ENCODE data around the gene C9orf78. TPM values are rescaled to one million over a fixed set of nuclear protein-coding genes. Genes with fewer than 3 reads are reported as not detected.

The C9orf78 gene
- total and polyA plus RNA-seq, 2 of the 8 experiments (the other 6 are each of a cell fraction or from before 2014, with no cell fraction given) = 17.4 to 40.6 TPM

- H3K18ac ChIP-seq (ENCODE audit: extremely low read depth, low read length) = no peak overlapping the region
- no peak overlapping the region for H3K9ac ChIP-seq (replicated peaks in 1 of 4; ENCODE audit: extremely low read depth in 1 of 4, low read depth in 3 of 4, low read length in 3 of 4)
- no peak overlapping the region for H2BK12ac ChIP-seq (ENCODE audit: low read depth, low read length)
- H3K79me1 ChIP-seq (ENCODE audit: low read depth, low read length) = no peaks in the 10 kb centered on the region; the same call in 1 of the 2 replicates
- H3K79me2 ChIP-seq (ENCODE audit: control insufficient read depth in 1 of 2, insufficient read depth in 2 of 2, low read length in 2 of 2) = no peaks in the 10 kb centered on the region
- TF ChIP-seq TAF1 (IDR thresholded peaks at IDR 0.05; ENCODE audit: low read depth, low read length) (no peak), RNF2 (IDR thresholded peaks at IDR 0.05; ENCODE audit: borderline replicate concordance, low read depth, low read length, missing control alignments, poor library complexity, severe bottlenecking) (no peak), HDAC2 (IDR thresholded peaks at IDR 0.05; ENCODE audit: borderline replicate concordance in 1 of 2, low read depth in 2 of 2, low read length in 2 of 2) (no peak)
- no peak overlapping the region for H2BK15ac ChIP-seq (ENCODE audit: low read length)
- H2BK120ac ChIP-seq (replicated peaks; ENCODE audit: low read depth, low read length) = no peak overlapping the region
- H3K36me3 ChIP-seq (ENCODE audit: control insufficient read depth in 2 of 4, insufficient read depth in 4 of 4, low read length in 3 of 4) = peaks cover 10 to 43% (median 27%) of the 10 kb centered on the region in 4 experiments
- H3K9me3 ChIP-seq (ENCODE audit: insufficient read depth in 2 of 2, low read depth in 1 of 2, low read length in 1 of 2) = no peaks in the 10 kb centered on the region
- H4K8ac ChIP-seq (ENCODE audit: extremely low read depth, insufficient read depth, low read length) = no peak overlapping the region
- H3K27ac ChIP-seq (ENCODE audit: low read depth, low read length) = no peak overlapping the region
- no peak overlapping the region for H4K91ac ChIP-seq (replicated peaks; ENCODE audit: insufficient read length, low read length)
- H3K14ac ChIP-seq (ENCODE audit: insufficient read length) = no peak overlapping the region
- ChIA-PET POLR2A (ENCODE audit: partially characterized antibody) (interaction anchor here (0.6 to 3.7 kb wide), 2 partner anchors 12 to 85 kb away, joined by 3 to 20 read pairs; partner anchors contain the start of gene TOR1B), CTCF (ENCODE audit: partially characterized antibody) (no interaction called here)
- H3K4me2 ChIP-seq (ENCODE audit: insufficient read depth in 1 of 2, low read depth in 2 of 2, low read length in 2 of 2) = no peak overlapping the region
- H3K27me3 ChIP-seq (replicated peaks in 1 of 4; ENCODE audit: control insufficient read depth in 3 of 4, extremely low read depth in 1 of 4, insufficient read depth in 3 of 4, low read length in 3 of 4) = no peaks in the 10 kb centered on the region
- H2BK5ac ChIP-seq (ENCODE audit: low read depth, low read length) = no peak overlapping the region
- H3K56ac ChIP-seq (replicated peaks; ENCODE audit: insufficient read length, low read depth, low read length) = no peak overlapping the region
- H4K5ac ChIP-seq (ENCODE audit: insufficient read length, low read depth, low read length) = no peak overlapping the region
- H2AFZ ChIP-seq (ENCODE audit: low read length) = no peak overlapping the region
- H2AK5ac ChIP-seq (ENCODE audit: low read depth, low read length) = no peak overlapping the region
- no peak overlapping the region for H2BK20ac ChIP-seq (ENCODE audit: low read length)
- no peaks in the 10 kb centered on the region for H3K23me2 ChIP-seq (ENCODE audit: low read depth, low read length)
- H3K4me3 ChIP-seq (ENCODE audit: extremely low read depth in 1 of 4, insufficient read depth in 2 of 4, low read depth in 3 of 4, low read length in 4 of 4) = no peak overlapping the region
- WGBS, 2 experiments (ENCODE audit: extremely low coverage in 1 of 2, insufficient coverage in 1 of 2, insufficient read length in 1 of 2, insufficient replicate concordance in 2 of 2, low coverage in 1 of 2, low lambda C conversion rate in 2 of 2, missing lambda C conversion rate in 1 of 2) = 89% methylated on average over 11 of the region's 11 CpGs; no CpG with 5 or more reads in 1 of the 2 experiments
- no peak for DNase-seq (ENCODE audit: low read depth in 1 of 2, low spot score in 2 of 2)
- H3K4ac ChIP-seq (replicated peaks; ENCODE audit: insufficient read length, low read depth, low read length) = no peak overlapping the region
- no peak overlapping the region for H3K23ac ChIP-seq (ENCODE audit: insufficient read length)
- no peak for FAIRE-seq
- H4K20me1 ChIP-seq (replicated peaks in 1 of 2; ENCODE audit: control insufficient read depth in 1 of 2, insufficient read depth in 2 of 2, low read length in 2 of 2) = peaks cover 3 to 15% of the 10 kb centered on the region in 2 experiments
- H3K4me1 ChIP-seq (replicated peaks in 1 of 4; ENCODE audit: control insufficient read depth in 3 of 4, insufficient read depth in 4 of 4, low read length in 3 of 4) = no peaks in the 10 kb centered on the region; a peak in 1 of 7 replicates
Observed at GRCh38 chr9:129815278-129815677, 19.8 kb downstream of the C9orf78 start.
